Gastrocnemius medialis (tissue), 4 donors: ENCODE results near the gene ZCCHC12. TPM values are rescaled to one million over a fixed set of nuclear protein-coding genes. Genes with fewer than 3 reads are reported as not detected.

Experiments
- ATAC-seq, 2 donors: fragments of 150-250 bp; one replicate each; pipeline ENCODE4 v1.9.1; 2016
- DNase-seq, 2 donors: peaks; one replicate each; pipeline ENCODE4 v3.0.0-alpha.2; 2019
- H3K27ac ChIP-seq, 4 donors: fragments of 200-600 bp; sonication (generic); 1 replicate in 1 of 4; 2 replicates in 3 of 4; pipeline ENCODE4 v1.5.1; 2016 to 2018; ENCODE audit warnings: mild to moderate bottlenecking in 2 of 4, moderate library complexity in 1 of 4
- H3K27me3 ChIP-seq, 3 donors: fragments of 200-600 bp; sonication (generic) in 2 of 3; 1 replicate in 1 of 3; 2 replicates in 2 of 3; pipeline versions ENCODE4 v1.5.1 to v1.6.0; 2016 to 2019; ENCODE audit warnings: mild to moderate bottlenecking in 1 of 3, moderate library complexity in 1 of 3
- H3K36me3 ChIP-seq, 2 donors: fragments of 200-600 bp; sonication (generic) in 1 of 2; one replicate each; pipeline ENCODE4 v1.5.1; 2017 to 2018
- H3K4me1 ChIP-seq, 2 donors: fragments of 200-600 bp; sonication (generic) in 1 of 2; one replicate each; pipeline ENCODE4 v1.5.1; 2016 to 2017; ENCODE audit warnings: mild to moderate bottlenecking in 2 of 2
- H3K4me3 ChIP-seq, 4 donors: fragments of 200-600 bp; sonication (generic) in 3 of 4; 1 replicate in 1 of 4; 2 replicates in 3 of 4; pipeline ENCODE4 v1.5.1; 2016 to 2019; ENCODE audit warnings: mild to moderate bottlenecking in 2 of 4
- H3K9me3 ChIP-seq, 3 donors: fragments of 200-600 bp; sonication (generic) in 2 of 3; 1 replicate in 1 of 3; 2 replicates in 2 of 3; pipeline ENCODE4 v1.5.1; 2016 to 2019
- POLR2A ChIP-seq, 2 donors: fragments of 450-650 bp; IDR thresholded peaks; one replicate each; pipeline ENCODE4 v1.6.1; 2017; ENCODE audit warnings: antibody characterized with exemption in 2 of 2, mild to moderate bottlenecking in 2 of 2, moderate library complexity in 2 of 2
- in situ Hi-C, 4 donors: fragments of 200-750 bp; cut with MboI; loops; one replicate each; pipeline versions ENCODE4 v1.15.0 to v1.8.0; 2017; ENCODE audit warnings: low sequenced_read_pairs in 4 of 4
- intact Hi-C: fragments of 100-400 bp; cut with DNase I; formaldehyde crosslinking; loops from one replicate; pipeline ENCODE4 v1.15.1; 2023; ENCODE audit warnings: low total_unique reads
- total RNA-seq, 4 donors: library from RNA; depleted of rRNA; stranded (reverse); fragments of >200 nt; gene quantifications; one replicate each; pipeline versions ENCODE4 v1.1.0 to v1.2.3, GENCODE V29; 2016
- TF ChIP-seq, protein P1 (sequence below), 5 experiments: fragments of 450-650 bp in 3 of 5; fragments of 200-600 bp in 2 of 5; sonication (generic) in 2 of 5; IDR thresholded peaks in 4 of 5; conservative IDR thresholded peaks in 1 of 5; 1 replicate in 4 of 5; 2 replicates in 1 of 5; pipeline ENCODE4 v1.5.1; 2016 to 2019; ENCODE audit warnings: antibody characterized with exemption in 5 of 5, mild to moderate bottlenecking in 3 of 5, moderate library complexity in 3 of 5

Gene ZCCHC12
- total RNA-seq, 4 donors from 2014 or later, result not detected

DNA sequence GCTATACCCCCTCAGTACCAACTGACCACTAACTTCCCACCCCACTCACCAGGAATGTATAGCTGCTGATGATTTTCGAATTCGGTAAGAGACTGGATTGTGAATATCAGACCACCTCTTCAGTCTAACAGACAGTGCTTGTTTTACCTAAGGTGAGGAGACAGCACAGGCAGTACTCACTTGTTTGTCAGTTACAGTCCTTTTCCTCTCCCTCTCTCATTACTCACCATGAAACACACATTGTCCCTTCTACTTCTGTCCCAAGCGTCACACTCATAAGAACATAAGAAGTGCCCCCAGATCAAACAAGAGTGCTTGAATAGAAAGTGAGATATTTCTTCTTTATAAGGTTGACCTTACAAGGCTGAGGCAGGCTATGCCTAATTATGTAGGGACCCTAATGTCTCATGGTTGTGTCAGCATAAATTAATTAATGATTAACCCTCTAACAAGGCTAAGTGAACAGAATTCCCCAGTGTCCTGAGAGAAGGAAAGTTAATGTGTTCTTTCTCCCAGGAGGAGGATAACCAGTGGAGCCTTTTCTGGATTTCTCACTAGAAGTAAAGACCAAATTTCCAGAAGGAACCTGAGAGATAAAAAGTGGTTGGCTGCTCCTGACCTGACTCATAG, 32.2 kb downstream of the ZCCHC12 start:
- Histone ChIP-seq H3K9me3 (no peaks in the 10 kb centered on the region), H3K36me3 (no peaks in the 10 kb centered on the region), H3K27me3 (no peaks in the 10 kb centered on the region), H3K27ac (no peak overlapping the region), H3K4me3 (no peak overlapping the region), H3K4me1 (no peaks in the 10 kb centered on the region)
- no peak for TF ChIP-seq POLR2A (IDR thresholded peaks at IDR 0.05)
- in situ Hi-C loops (loop anchor here in 1 of 4 donors (25.0 kb wide), 1 partner anchor 132 kb away; no protein-coding TSS in a partner anchor), intact Hi-C loops (no loop called here)
- DNase-seq (no peak), ATAC-seq (no peak)

DNA sequence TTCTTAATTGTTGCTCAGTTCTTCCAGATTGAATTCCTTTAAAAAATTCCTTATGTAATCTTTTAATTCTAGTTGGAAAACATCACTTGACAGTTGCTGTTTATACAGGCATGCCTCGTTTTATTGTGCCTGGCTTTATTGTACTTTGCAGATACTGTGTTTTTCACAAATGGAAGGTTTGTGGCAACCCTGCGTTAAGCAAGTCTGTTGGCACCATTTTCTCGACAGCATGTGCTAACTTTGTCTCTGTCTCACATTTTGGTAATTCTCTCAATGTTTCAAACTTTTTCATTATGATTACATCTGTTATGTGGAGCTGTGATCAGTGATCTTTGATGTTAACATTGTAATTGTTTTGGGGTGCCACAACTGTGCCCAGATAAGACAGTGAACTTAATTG, 33.4 kb downstream of the ZCCHC12 start:
- DNase-seq, result no peak
- TF ChIP-seq POLR2A (IDR thresholded peaks at IDR 0.05), result no peak
- TF ChIP-seq, protein P1, sequence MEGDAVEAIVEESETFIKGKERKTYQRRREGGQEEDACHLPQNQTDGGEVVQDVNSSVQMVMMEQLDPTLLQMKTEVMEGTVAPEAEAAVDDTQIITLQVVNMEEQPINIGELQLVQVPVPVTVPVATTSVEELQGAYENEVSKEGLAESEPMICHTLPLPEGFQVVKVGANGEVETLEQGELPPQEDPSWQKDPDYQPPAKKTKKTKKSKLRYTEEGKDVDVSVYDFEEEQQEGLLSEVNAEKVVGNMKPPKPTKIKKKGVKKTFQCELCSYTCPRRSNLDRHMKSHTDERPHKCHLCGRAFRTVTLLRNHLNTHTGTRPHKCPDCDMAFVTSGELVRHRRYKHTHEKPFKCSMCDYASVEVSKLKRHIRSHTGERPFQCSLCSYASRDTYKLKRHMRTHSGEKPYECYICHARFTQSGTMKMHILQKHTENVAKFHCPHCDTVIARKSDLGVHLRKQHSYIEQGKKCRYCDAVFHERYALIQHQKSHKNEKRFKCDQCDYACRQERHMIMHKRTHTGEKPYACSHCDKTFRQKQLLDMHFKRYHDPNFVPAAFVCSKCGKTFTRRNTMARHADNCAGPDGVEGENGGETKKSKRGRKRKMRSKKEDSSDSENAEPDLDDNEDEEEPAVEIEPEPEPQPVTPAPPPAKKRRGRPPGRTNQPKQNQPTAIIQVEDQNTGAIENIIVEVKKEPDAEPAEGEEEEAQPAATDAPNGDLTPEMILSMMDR (IDR thresholded peaks at IDR 0.05 in 4 of 5, conservative IDR thresholded peaks at IDR 0.05 in 1 of 5), result no peak
- in situ Hi-C loops (loop anchor here in 1 of 4 donors (25.0 kb wide), 1 partner anchor 130 kb away; no protein-coding TSS in a partner anchor), intact Hi-C loops (no loop called here)
- no peaks in the 10 kb centered on the region for H3K27me3 ChIP-seq
- H3K4me1 ChIP-seq, result no peaks in the 10 kb centered on the region
- H3K27ac ChIP-seq, result no peak overlapping the region
- no peak for ATAC-seq
- H3K4me3 ChIP-seq, result no peak overlapping the region
- no peaks in the 10 kb centered on the region for H3K9me3 ChIP-seq
- no peaks in the 10 kb centered on the region for H3K36me3 ChIP-seq

DNA sequence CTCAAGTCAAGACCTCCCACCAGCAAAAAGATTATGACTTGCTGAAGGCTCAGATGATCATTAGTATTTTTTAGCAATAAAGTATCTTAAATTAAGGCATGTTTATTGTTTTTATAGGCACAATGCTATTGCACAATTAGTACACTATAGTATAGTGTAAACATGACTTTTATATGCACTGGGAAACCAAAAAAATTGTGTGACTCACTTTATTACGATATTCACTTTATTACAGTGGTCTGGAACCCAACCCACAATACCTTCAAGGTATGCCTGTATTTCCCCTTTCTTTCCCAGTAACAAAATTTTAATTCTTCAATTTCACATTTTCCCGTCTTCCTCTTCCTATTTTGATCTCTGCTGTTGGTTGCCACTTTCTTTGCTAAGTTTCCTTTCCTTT, 37.7 kb downstream of the ZCCHC12 start:
- Histone ChIP-seq H3K27ac (no peak overlapping the region), H3K27me3 (no peaks in the 10 kb centered on the region), H3K36me3 (no peaks in the 10 kb centered on the region), H3K9me3 (no peaks in the 10 kb centered on the region), H3K4me1 (peaks cover 0 to 10% of the 10 kb centered on the region in 2 donors), H3K4me3 (no peak overlapping the region)
- in situ Hi-C loops, result loop anchor here in 1 of 4 donors (25.0 kb wide), 1 partner anchor 126 kb away; no protein-coding TSS in a partner anchor
- TF ChIP-seq POLR2A (IDR thresholded peaks at IDR 0.05), result no peak
- TF ChIP-seq, protein P1 (IDR thresholded peaks at IDR 0.05 in 4 of 5, conservative IDR thresholded peaks at IDR 0.05 in 1 of 5), result no peak
- no peak for DNase-seq
- ATAC-seq, result no peak
- intact Hi-C loops, result no loop called here

DNA sequence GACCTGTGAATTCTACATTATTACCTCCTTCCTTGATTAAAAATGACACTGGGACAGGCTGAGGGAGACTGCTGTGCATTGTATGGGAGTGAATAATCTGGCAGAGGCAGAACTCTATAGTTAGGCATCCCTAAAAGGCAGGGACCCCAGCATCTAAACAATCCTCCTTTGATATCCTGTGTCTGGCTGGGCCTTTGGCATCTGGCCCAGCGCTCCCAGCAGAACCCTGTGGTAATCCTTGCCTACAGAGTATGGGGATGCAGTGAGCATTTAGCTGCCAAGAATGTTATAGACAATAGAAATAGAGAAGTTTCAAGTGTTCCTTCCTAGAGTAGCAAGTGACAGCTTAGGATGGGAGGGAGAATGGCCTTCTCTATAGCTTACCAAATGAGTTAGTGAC, 38.5 kb downstream of the ZCCHC12 start:
- in situ Hi-C loops, result loop anchor here in 1 of 4 donors (25.0 kb wide), 1 partner anchor 125 kb away; no protein-coding TSS in a partner anchor
- no peak for ATAC-seq
- intact Hi-C loops, result no loop called here
- no peak overlapping the region for H3K4me3 ChIP-seq
- H3K9me3 ChIP-seq, result no peaks in the 10 kb centered on the region
- H3K27ac ChIP-seq, result no peak overlapping the region
- no peaks in the 10 kb centered on the region for H3K36me3 ChIP-seq
- peaks cover 0 to 10% of the 10 kb centered on the region in 2 donors for H3K4me1 ChIP-seq
- no peaks in the 10 kb centered on the region for H3K27me3 ChIP-seq
- no peak for DNase-seq
- no peak for TF ChIP-seq POLR2A (IDR thresholded peaks at IDR 0.05)
- TF ChIP-seq, protein P1 (IDR thresholded peaks at IDR 0.05 in 4 of 5, conservative IDR thresholded peaks at IDR 0.05 in 1 of 5), result no peak

DNA sequence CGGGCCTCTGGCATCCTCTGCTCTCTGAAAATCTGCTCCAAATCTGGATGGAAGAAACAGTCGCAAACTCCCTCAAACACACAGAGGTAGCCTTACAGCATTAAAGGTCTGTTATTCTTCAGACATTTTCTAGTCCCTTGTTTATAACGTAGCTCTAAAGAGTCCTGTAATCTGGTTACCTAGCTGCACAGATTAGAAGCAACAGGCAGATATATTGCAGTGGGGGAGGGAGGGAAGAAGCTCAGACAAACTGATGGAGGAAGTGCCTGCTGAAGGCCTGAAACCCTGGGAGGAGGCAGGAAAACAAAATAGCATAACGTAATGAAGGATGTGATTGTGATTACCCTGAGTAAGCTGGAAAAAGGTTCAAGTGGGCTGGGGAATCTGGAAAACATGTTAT, 39.4 kb downstream of the ZCCHC12 start:
- H3K36me3 ChIP-seq, result no peaks in the 10 kb centered on the region
- ATAC-seq, result no peak
- TF ChIP-seq, protein P1 (IDR thresholded peaks at IDR 0.05 in 4 of 5, conservative IDR thresholded peaks at IDR 0.05 in 1 of 5), result no peak
- TF ChIP-seq POLR2A (IDR thresholded peaks at IDR 0.05), result no peak
- H3K4me3 ChIP-seq, result no peak overlapping the region
- no peaks in the 10 kb centered on the region for H3K9me3 ChIP-seq
- no peaks in the 10 kb centered on the region for H3K27me3 ChIP-seq
- no peak for DNase-seq
- H3K4me1 ChIP-seq, result peaks cover 0 to 10% of the 10 kb centered on the region in 2 donors
- peak overlapping the region in 1 of 4 donors; percentile 74 for H3K27ac ChIP-seq
- intact Hi-C loops (no loop called here), in situ Hi-C loops (loop anchor here in 1 of 4 donors (25.0 kb wide), 1 partner anchor 124 kb away; no protein-coding TSS in a partner anchor)
